Measurements from ENCODE around the gene PPP2R5A. TPM values are rescaled to one million over a fixed set of nuclear protein-coding genes. Genes with fewer than 3 reads are reported as not detected.

The PPP2R5A gene
- total RNA-seq (2014; rRNA removed; shearing (Covaris generic)): 21.2 and 21.5 TPM in 2 replicates

DNA sequence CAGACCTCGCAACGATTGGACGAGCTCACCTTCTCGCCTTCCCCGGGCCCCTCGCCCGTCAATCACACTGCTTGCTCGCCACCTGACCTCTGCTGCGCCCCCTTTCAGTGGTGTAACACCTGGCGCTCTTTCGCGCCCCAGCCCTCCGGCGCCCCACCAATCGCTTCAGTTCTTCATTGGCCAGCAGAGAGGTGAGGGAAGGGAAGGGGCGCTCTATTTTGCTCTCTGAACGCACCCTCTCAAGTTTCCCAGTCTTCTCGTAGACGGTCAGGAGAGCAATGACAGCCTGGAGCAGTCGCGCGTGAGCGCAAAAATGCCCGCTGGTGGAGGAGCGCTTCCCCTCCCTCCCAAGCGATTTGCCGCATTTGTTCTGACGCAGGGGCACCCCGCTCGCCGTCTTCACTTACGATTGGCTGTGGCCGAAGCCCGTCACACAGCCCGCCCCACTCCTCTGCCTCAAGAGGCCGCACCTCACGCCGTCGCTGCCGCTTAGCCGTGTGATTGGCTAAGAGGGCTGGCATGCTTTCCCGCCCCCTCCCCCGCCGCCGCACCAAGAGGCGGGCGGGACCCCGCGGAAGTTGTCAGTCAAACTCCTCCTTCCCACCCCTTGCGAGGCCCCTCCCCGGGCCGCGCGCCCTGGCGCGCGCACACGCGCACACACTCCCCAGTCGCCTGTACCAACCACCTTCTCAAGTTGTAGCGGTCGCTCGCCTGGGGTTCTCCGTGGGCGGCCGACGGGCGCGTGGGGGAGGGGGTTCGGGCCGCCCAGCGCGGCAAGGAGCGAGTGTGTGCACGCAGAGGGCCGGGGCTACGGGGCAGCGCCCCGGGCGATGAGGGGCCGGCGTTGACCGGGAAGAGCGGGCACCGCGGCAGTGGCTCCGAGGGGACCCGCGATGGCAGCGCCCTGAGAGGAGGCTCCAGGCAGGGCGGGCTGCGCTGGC is at the start of gene PPP2R5A:
Gene PPP2R5A, plus strand, starts transcription at position 667 of the 941 bp plus-strand sequence. CDS start 701 bp downstream, outside the sequence.
- peak; percentile 100 for DNase-seq (ENCODE audit: low read depth)

DNA sequence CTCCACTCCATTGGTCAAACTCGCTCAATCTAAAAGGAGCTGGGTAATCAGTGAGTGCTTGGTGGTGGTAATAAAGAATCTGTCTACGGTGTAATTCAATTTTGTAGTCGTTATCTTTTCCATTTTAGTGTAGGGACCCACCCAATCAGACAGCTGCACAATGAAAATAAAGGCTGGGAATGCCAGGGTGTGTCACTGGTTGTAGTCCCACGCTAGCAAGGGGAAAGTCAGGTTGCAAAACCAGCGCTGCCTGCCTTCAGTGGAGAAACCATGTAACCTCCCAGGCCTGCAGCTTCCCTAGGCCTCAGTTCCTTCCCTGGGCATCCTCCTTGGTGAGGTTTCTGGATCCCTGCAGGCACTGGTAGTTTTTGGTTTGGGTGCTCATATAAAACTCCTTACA is 49.4 kb upstream of the PPP2R5A start:
- DNase-seq (ENCODE audit: low read depth): no peak

- no peak for DNase-seq (ENCODE audit: low read depth)
Observed at GRCh38 chr1:212236664-212237220, 48.5 kb upstream of the PPP2R5A start.

GRCh38 chr1:212237651-212238050 is 47.6 kb upstream of the PPP2R5A start:
- DNase-seq (ENCODE audit: low read depth): peak; percentile 22

DNA sequence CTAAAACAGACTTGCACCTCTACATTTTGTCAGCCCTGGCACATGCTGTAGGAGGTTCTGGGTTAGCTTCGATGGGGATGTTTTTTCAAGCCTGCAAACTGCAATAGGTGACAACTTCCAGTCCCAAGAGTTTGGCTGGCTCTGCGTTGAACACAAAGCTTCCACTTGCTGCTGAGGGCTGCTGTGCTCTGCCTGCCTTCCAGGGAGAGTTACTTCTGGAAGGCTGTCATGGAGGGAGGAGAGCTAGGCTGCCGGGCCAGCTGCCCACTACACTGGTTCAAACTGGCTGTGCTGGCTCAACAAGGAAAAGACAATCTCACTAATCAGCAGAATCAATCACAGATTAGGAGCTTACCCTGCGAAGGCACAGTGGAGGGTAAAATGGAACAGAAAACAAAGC is 46.7 kb upstream of the PPP2R5A start:
- DNase-seq (ENCODE audit: low read depth): no peak

GRCh38 chr1:212241501-212241900 is 43.7 kb upstream of the PPP2R5A start:
- DNase-seq (ENCODE audit: low read depth): no peak

DNA sequence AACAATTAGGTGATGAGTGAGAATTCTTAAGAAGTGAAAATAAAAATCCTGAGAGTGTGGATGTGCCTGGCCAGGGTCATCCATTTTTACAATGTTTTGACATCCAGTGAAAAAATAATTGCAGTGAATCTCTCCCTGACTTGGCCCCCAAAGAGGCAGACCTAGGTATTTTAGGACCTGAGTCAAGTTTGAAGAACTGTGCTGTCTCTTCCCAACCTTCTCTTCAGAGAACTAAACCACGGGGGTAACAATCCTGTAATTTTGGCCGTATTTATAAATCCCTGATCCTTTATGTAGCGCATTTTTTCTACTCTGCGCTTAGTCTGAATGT is 43.3 kb upstream of the PPP2R5A start:
- no peak for DNase-seq (ENCODE audit: low read depth)

DNA sequence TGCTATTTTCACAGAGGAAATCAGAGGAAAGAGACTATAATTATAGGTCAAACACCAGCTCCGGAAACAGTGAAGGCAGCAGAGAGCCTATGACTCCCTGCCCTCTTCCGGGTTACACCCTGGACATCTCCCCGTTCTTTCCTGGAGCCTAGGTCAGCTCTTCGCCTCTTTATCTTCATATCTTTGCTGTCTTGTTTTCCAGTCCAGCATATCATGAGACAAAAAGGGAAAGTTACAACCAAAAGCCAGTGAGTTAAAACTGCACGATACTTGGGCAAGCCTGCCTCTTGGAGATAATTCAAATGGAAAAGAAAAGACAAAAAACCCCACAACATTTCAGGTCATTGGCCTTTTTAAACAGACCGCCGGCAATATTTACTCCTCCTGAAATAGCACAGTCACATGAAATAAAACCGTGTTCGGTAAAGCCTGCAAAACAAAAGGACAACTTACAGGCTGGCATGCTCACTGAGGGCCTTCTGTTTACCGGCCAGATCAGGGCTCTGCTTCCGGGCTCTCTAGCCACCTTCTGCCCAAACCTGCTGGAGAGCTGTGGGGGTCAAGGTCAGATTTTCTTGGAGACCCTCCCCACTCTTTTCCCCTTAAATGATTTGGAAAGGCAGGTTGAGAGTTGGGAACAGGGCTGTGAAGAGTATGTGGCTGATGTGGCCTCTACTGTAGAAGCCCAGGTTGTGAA is 42.8 kb upstream of the PPP2R5A start:
- DNase-seq (ENCODE audit: low read depth): no peak

DNA sequence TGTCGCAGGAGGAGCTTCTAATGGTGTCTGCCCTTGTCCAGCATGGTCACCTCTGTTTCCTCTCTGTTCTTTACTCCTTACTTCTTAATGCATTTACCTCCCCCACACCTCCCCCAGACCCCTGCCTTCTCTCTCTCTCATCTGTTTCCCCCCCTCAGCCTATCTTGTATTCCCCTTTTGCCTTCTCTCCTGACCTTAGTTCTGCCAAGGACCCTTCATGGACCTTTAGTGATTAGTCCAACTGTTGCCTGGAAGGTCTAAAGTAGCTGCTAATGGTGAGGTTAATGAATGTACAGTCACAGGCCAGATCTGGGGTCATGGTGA is 42.3 kb upstream of the PPP2R5A start:
- no peak for DNase-seq (ENCODE audit: low read depth)

DNA sequence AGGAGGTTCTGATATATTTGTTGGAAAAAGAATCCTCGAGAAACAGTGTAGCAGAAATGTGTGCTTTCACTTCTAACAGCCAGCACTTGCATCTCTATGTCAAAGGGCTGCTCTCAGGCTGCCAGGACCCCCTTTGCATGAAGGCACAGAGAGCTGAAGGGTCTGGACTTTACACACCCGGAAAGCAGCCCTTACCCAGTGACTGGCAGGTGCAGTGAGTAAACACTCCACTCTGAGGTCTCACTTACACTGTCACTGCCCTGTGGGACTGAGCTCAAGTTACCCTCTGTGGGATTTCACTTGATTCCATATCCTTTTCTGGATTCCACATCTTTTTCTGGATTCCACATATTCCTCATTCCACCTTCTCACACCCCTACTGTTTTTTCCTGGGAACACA is 40.8 kb upstream of the PPP2R5A start:
- no peak for DNase-seq (ENCODE audit: low read depth)

GRCh38 chr1:212247179-212247721 is 38.0 kb upstream of the PPP2R5A start:
- peak; percentile 34 for DNase-seq (ENCODE audit: low read depth)

DNA sequence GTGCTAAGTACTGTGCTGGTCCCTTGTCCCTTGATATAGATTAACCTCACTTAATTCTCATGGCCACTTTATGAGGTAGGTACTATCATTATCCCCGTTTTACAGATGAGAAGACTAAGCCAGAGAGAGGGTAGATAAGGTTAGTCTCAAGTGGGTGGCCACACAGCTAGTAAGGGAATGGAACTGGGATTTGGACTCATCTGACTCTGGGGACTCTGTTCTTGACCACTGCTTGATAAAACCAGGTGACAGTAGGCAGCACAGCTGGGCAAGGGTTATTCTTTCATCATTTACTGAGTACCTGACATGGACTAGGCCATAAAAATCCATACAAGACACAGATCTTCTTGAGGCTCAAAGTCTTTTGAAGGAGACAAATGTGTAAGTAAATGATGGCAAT is 37.2 kb upstream of the PPP2R5A start:
- DNase-seq (ENCODE audit: low read depth): no peak

DNA sequence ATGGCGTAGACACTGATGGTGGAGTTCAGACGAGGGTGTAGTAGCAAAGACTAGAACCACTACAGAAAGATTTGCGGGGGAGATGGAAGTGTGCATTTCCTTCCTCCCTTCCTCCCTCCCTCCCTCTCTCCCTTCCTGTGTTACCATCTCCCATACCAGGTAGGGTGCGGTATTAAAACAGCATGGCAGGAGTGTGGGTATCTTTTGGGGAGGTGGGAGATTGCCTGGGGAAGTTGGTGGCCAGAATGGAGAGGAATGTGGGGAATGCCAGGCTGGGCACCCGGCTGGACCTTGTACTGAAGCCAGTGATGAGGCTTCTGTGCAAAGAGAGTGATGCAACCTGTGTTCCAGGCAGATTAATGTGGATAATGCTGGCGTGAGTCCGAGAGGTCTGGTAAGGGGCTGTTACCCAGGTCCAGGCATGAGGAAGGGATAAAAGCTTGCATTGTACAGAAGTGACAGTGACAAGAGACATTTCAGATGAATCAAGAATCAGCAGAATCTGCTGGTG is 30.3 kb upstream of the PPP2R5A start:
- no peak for DNase-seq (ENCODE audit: low read depth)

GRCh38 chr1:212255705-212256307 is 29.4 kb upstream of the PPP2R5A start:
- no peak for DNase-seq (ENCODE audit: low read depth)

DNA sequence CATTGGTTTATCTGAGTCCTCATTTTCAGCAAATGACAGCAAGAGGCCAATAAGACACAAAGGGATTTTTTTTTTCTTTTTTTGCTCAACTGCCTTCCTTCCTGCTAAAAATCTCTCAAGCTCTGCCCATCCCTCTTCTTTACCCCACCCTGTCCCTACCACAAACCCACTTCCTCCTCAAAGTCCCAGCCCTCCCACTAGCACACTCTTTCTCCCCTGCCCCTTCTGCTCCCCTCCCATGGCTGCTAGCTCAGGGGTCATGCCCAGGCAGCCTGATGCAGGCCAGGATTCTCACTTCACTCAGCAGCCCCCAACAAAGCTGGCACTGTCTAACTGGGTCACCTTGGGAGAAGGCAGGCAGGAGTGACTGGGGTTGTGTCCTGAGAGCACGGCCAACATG is 28.8 kb upstream of the PPP2R5A start:
- DNase-seq (ENCODE audit: low read depth): no peak

- no peak for DNase-seq (ENCODE audit: low read depth)
Observed at GRCh38 chr1:212257157-212257556, 28.1 kb upstream of the PPP2R5A start.

GRCh38 chr1:212259693-212260480 is 25.3 kb upstream of the PPP2R5A start:
- DNase-seq (ENCODE audit: low read depth): no peak

DNA sequence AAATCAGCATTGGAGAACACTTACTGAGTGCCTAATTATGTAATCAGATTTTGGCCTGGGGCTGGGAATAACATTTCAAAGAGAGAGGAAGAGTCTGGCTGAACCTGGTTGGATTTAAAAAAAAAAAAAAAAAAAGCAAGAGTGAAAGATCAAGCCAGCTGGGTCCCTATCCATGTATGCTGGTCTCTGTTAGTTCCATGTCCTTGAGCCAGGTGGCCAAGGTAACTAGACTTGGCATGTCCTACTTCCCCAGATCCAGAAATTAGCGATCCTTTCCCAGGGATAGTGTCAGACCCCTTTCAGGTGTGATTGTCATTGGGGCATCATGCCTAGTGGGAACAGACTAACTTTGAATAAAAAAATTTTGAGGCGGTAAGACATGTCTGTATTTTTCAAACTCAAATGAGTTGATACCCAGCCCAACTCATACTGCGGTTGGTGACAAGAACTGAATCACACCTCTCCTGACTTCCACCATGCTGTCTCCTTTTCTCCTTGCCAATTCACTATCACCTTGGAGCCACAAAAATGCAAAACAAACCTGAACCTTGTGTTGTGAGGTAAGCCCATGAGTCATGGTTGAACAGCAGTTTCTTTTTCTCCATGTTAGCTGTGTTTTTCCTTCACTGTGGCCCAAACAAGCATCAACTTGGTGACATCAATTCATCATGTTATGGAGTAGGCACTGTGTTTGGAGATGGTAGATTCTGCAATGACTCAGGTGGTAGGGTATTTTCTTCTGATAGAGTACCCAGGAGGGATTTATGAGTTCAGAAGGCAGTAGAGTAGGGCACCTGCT is 24.5 kb upstream of the PPP2R5A start:
- peak; percentile 90 for DNase-seq (ENCODE audit: low read depth)

DNA sequence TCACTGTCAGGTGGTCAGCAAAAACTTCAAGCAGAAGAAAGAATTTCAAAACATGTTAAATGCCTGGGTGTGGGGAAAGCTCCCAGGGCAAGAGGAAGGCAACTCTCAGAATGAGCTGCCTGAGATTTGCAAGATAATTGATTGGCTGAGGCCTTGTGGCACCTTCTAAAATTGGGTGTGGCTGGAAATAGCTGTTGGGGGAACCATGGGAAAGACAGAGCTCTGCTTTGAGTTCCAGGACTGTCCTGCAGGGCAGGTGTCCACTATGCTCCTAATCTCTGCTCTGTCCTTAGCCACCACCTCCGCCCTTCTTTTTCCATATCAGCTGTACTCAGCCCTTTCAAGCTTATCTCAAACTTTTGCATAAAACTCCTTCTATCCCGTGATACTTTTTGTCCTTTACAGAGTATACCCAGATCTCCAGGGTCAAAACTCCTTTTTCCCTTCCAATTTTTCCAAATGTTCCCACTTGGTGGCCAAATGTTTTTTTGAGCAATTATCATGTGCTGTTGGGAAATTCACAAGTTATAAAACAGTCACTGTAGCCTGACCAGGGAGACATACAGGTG is 23.8 kb upstream of the PPP2R5A start:
- no peak for DNase-seq (ENCODE audit: low read depth)

DNA sequence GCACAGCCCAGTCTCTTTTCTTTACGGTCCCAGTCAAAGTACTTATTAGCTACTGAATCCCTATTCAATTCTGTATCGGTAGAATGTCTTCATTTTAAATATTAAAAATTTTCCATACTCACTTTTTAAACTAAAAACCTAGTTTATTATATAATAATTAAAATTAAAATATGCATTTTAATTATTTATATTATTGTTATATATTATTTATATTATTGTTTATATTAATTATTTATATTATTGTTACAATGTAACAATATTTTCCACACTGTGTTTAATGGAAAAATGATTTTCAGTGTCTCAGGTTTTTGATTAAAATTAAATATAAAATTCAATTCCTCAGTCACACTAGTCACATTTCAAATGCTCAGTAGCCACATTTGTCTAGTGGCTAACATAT is 18.2 kb upstream of the PPP2R5A start:
- no peak for DNase-seq (ENCODE audit: low read depth)
